GM19397 (cell line): ENCODE results near the gene STX18.
"Not testable (repeated sequence)": the region's sequence is repeated elsewhere in the genome, so short reads cannot be mapped to it uniquely, and the experiment has no call there.

Source experiments
- ATAC-seq: cut with Tn5 transposase; IDR thresholded peaks from one replicate; pipeline ENCODE4 v1.9.1; 2021; ENCODE audit warnings: mild to moderate bottlenecking, moderate library complexity; ENCODE audit not compliant: unreplicated experiment

STX18 gene

DNA sequence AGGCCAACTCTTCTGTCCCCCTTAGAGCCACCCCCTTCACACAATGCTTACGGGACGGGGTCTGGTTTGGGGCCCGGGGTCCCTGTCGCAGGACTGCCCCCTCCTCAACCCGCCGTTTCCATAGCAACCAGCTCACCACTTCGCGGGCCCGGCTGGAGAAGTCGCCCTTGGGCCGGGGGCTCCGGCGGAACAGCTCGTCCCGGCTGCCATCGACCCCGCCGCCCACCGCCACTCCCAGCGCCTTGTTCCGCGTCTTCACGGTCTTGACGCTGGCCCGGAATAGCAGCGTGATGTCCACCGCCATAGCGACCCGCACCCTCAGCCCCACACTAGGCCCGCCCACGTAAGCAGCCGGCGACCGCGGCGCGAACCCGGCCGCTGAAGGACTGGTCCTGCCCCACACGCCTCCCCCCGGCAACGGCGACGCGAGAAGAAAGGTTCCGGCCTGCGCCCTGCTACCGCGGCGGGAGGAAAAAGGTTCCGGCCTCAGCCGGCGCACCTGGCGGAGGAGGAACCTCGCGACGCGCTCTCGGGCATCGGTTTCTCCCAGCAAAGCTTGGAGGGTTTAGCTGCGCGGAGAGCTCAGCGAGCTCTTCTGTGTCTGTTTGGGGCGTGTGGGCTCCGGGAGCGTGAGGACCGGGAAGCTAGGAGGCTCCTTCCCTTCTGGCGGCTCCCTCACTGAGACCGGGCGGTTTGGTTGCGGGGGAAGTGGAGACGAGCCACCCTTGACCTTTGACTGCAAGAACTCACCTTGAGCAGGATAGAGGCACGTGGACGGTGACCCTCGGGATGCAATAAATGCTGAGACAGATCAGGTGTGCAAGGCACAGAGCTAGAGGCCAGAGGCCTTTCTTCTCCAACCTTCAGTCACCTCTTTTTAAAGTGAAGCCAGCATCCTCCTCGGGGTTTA is at the start of gene STX18:
STX18 (minus strand) TSS at position 388 of the 910 bp plus-strand sequence; CDS start at position 304, 84 bp downstream.
- peak; percentile 91 for ATAC-seq

DNA sequence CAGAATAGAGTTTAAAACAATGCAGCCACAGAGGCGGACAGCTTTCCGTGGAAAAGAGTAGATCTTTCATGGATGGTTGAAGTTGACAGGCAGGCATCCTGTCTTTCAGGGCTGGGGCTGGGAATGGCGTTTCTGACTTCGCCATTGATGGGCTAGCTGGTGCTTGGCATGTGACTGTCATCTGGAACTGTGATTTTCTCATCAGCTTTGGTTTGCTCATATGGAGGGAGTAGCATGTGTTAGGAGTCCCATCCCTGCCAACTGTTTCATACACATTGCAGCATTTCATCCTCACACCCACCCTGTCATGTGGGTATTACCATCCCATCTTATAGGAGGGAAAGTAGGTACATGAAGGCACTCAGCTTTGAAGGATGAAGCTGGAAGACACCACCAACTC is 49.2 kb upstream of the STX18 start:
- ATAC-seq, result no peak

DNA sequence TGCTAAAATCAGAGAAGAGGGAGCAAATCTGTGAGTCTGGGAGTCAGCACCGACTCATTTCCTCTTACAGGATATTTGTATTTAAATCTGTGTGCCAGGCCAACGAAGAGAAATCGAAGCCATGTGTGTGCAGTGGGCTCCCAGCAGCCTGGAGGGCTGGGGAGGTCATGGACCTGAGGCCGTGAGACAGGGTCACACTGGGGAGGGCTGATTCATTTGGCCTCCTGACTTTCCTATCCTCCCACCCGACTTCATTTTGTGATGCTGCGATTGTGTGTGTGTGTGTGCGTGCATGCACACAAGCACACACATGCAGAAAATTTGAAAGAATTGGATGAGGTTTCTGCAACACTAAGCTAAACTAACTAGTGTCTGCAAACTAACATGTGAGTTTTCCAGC is 48.7 kb upstream of the STX18 start:
- no peak for ATAC-seq

DNA sequence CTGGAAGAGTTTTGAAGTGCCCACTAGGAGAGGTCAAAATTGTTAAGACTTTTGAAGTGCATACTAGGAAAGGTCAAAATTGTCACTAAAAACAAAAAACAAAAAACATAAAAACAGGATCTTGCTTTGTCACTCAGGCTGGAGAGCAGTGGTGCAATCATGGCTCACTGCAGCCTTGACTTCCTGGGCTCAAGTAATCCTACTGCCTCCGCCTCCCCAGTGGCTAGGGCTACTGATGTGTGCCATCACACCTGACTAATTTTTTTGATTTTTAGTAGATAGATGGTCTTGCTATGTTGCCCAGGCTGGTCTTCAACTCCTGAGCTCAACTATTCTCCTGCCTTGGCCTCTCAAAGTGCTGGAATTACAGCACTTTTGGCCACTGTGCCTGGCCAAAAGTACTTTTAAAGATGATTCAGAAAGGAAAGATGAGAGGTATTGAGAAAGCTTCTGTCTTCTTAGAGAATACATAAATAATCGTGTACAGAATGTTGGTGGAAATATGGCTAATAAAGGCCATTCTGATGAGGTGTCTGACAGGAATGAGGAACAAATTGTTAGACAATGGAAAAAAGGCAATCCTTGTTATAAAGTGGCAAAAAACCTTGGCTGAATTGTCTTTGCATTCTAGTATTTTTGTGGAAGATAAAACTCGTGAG is 43.3 kb upstream of the STX18 start:
- ATAC-seq, result no peak

DNA sequence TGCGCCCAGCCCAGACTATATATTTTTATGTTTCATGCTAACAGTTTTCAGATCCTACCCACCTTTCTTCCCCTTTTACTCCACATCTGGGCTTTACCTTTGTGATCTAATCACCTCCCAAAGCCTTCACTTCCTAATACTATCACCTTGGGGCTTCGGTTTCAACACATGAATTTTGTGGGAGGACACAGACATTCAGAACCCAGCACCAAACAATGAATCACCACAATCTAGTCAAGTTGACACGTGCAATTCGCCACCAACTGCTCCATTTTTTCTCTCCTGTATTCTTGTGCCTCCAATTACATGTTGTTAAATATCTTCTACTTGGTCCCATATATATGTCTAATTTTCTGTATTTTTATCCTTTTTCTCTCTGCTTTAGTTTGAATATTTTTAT is 41.8 kb upstream of the STX18 start:
- ATAC-seq, result no peak

DNA sequence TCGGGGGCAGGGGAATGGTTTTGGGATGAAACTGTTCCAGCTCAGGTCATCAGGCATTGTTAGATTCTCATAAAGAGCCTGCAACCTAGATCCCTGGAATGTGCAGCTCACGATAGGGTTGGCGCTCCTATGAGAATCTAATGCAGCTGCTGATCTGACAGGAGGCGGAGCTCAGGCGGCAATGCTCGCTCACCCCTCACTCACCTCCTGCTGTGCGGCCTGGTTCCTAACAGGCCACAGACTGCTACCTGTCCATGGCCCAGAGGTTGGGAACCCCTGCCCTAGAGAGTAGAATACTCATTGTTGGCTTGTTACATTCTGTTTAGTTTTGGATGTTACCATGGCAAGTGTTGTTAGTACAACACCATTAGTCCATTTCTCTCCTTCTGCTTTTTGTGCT is 40.8 kb upstream of the STX18 start:
- ATAC-seq, result no peak

DNA sequence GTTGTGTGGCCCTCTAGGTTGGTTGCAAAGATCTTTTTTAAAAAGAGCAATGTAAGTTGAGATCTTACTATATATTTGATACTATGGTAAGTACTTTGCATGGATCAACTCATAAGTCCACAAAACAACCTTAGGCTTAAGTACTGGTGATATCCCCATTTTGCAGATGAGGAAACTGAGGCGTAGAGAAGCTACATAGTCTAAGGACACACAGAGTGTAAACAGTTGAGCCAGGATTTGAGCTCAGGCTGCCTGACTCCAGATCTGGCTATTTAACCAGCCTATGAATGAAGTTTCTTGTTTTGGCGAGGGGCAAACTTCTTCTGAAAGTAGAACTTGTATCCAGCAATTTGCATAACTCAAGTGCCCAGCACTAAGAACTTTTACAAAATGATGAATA is 38.6 kb upstream of the STX18 start:
- no peak for ATAC-seq

DNA sequence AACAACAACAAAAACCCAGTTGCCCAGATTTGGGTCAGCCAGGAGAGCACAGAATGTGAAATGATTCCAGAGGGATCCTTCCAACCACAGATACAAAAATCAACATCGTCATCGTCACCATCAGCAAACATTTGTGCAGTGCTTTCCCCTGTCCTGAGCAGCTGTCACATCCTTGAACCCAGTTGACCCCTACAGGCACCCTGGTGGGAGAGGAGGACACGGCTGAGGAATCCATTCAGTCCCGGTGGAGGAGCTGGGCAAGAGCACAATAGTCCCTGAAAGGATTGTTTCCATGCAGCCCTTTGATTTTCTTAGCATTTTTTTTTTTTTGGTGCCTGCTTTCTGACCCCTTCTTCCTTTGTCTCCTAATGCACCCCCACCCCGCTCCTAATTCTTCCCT is 37.1 kb upstream of the STX18 start:
- ATAC-seq, result no peak

DNA sequence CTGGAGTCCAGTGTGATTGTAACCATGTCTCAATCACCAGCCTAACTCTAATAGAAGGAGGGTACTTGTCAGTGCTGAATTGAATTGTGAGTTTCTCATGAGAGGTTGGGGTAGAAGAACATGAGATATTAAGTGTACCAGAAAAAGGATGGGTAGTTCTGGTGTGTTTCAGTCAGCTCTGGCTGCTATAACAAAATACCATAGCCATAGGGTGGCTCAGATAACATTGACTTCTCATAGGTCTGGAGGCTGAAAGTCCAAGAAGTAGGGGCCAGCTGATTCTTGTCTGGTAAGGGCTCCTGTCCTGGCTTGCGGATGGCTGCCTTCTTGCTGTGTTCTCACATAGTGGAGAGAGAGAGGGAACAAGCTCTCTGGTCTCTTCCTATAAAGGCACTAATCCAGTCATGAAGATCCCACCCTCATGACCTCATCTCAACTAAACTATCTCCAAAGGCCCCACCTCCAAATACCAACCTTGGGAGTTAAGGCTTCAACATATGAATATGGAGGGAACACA is 35.6 kb upstream of the STX18 start:
- no peak for ATAC-seq

DNA sequence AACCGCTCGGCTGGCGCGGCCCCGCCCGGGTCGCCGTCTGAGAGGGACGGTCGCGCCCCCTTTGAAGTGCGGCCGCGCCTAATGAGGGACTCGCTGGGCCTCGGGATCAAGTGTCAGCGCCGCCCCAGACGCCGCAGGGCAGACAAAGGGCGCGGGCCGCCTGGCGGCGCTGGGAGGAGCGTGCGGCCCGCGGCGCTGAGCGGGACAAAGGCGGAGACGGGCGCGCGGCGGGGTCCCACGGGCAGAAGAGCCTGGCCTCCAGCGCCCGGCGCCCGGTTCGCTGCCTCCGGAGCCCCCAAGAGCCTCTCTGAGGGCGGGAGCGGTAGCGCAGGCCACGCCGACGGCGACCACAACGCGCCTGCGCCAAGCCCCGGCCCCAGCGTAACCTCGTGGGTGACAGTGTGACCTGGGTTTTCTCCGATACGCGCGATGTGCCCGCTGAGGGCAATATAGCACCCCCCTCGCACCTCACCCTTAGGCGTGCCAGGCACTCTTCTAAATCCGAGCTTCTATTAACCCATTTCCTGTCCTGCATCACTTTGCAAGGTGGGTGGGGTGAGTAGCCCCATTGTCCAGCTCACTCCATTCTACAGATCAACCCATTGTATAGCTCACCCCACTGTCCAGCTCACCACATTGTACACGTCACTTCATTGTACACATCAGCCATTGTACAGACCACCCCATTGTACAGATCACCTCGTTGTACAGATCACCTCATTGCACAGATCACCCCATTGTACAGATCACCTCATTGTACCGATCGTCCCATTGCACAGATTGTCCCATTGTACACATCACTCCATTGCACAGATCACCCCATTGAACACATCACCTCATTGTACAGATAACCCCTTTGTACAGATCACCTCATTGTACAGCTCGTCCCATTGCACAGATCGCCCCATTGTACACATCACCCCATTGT is 33.7 kb upstream of the STX18 start:
- peak; percentile 85 for ATAC-seq

DNA sequence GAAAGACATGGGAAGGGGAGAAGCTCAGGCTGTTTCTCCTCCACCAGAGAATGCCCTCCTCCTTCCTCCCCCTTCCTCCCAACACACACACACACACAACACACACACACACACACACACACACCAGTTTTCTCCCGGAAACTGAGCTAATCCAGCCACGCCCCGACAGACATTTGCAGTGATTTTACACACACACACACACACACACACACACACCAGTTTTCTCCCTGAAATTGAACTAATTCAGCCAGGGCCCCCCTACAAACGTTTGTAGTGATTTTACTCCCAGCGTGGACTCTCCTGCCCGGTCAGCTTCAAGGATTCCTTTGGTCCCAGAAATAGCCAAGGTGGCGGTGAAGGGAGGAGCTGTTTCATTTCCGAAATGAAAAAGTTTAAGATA is 32.9 kb upstream of the STX18 start:
- ATAC-seq, result no peak

DNA sequence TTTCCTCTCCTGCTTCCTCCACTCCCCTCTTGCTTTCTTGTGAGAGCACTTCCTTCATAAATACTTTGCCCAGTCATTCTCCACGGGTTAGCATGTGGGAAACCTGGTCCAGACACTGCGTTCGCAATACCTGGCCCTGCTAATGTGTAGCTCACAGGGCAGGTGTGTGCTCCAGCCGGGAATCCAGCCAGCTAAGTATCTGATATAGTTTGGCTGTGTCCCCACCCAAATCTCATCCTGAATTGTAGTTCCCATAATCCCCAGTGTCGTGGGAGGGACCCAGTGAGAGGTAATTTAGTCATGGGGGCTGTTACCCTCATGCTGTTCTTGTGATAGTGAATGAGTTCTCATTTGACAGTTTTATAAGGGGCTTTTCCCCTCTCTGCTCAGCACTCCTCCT is 32.2 kb upstream of the STX18 start:
- no peak for ATAC-seq

DNA sequence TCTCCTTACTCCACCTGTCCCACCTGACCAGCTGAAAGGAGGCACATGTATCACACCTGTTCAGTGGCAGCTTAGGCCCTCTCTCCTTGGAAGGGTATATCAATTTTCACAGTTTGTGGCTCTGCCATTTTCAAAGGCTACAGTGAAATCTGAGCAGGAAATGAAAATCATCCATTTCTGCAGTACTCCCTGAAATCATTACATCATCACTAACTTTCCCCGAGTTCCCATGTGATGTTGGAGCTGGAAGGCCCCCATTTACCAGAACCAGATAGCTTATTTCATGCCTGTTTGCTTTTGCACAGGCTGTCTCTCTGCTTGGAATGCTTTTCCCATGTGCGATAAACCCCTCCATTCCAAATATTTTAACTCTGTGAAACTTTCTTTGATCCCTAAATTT is 31.0 kb upstream of the STX18 start:
- ATAC-seq, result no peak

DNA sequence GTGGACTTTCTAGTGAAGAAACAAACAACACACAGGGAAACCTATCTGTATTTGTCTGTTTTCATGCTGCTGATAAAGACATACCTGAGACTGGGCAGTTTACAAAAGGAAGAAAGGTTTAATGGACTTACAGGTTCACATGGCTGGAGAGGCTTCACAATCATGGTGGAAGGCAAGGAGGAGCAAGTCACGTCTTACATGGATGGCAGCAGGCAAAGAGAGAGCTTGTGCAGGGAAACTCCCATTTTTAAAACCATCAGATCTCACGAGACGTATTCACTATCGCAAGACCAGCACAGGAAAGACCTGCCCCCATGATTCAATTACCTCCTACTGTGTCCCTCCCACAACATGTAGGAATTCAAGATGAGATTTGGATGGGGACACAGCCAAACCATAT is 28.0 kb upstream of the STX18 start:
- not testable (repeated sequence) for ATAC-seq

DNA sequence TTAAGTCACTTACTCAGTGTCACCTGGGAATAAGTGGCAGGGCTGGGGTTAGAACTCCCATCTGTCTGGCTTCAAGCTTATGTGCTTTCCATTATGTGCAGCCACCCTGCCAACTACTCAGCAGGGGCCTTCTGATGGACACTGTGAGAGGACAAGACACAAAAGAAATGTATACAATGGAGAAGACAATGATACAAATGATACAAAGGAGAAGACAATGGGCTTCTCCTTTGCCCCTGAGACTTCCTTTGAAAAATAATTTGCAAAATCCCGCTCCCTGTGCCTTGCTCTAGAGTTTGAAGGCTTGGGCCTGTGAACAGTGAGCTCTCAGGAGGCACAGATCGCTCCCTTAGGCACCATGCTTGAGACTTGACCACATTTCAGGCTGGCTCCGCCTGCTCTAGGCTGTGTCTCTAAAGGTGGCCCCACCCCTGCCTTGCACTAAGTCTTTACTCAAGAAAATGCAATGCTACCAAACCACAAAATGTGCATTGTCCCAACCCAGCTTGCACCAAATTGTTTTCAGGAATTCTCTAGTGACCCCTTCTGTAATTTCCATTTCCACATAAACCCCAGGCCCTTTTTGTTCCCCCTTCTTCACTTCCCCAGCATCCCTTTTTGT is 27.1 kb upstream of the STX18 start:
- no peak for ATAC-seq

DNA sequence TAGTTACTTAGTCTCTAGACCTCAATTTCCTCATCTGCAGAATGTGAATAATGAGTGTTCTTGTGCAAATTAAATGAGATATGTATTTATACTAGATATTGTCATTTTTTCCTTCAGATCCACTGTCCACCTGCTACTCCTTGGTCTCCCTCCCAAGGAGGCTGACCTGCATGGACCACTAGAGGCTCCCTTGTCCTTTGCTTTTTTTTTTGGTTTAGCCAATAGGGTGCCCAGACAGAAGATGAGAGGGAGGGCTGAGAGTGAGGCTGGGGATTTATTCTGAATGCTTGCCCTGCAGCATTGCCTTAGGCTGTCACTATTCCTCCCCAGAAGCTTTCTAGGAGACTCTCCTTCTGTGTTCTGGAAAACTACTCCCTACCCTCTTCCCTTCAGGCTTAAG is 24.5 kb upstream of the STX18 start:
- ATAC-seq, result not testable (repeated sequence)

DNA sequence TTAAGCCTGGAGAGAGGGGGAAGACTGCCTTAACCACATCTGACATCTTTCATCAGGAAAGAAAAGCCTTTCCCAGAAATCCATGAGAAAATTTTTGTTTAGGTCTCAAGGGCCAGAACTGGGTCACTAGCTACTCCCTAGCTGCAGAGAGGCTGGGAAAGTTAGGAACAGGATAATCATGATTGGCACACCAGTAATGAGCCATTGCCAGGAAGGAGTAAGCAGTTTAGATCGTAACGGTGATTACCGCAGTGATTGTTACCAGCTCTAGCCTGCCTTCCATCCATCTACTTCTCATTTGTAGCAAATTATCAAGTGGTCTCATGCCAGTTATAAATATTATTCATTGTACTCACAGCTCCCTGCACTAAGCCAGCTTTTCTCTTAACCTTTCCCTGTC is 22.7 kb upstream of the STX18 start:
- ATAC-seq, result no peak

DNA sequence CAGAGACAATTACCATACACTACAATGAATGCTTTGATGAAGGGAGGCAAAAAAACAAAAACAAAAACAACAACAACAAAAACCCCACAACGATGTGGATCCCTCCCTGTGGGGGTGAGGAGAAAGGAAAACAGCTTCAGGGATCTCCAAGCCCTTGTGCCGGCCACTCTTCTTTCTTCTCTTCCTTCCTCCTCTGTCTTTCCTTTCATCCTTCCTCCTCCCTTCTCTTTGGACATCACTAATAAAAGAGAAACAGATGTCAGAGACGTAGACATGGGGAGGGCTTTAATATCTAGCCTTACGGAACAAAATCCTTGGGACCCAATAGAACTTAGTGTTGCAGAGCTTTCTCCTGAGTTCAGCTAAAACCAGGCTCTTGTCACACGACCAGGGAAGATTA is 18.8 kb upstream of the STX18 start:
- no peak for ATAC-seq

DNA sequence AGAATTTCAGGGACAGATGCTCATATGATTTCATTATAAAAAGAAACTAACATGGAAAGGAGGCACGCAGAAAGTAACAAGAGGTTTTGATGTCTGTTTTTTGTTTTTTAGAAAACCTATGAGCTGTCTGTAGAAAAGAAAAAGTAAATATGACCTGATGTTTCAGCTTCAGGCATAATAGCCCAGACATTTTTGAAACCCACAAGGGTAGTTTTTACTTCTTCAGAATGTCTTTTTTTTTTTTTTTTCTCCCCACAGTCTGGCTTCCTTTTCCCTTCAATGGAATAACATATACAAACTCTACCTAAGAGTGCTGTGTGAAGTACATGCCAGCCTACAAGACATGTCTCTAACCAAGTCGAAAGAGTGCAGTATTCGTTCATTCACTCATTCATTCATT is 18.3 kb upstream of the STX18 start:
- ATAC-seq, result no peak

DNA sequence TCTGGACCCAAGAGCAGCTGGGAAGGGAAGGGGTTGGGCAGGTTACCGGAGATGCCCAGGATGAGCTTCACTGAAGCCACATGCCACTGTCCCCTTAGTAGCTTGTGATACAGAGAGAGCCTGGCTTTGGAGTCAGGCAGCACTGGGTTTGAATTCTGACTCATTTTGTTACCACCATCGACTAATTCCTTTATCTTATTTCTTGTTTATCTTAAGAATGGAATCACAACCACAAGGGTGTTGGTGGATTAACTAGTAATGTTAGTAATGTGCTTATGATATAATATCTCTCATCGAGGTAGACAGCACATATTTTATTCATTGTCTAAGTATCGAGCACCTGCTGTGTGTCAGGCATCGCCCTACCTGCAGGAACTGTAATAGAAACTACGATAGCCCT is 17.7 kb upstream of the STX18 start:
- ATAC-seq, result no peak

DNA sequence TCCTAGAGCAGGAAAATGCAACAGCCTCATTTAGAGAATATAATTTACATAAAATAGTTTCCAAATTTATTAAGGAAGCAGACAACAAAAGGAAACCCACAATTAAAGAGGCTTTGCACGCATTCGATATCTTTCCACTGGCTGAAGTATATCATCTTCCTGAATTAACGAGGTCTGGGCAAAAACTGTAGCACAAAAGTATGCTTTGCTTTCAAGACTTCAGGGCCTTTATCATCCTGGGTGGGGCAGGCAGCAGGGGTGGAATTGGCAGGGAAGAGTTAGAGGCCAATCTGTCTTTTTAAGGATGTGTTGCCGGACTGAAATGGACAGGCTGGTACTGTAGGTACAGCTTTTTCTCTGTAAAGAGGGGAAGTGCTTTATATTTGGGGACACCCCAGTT is 17.0 kb upstream of the STX18 start:
- ATAC-seq, result no peak
